Progenitor cell of endocrine pancreas (in vitro differentiated cells): ENCODE measurements around the gene FEM1A. TPM values are rescaled to one million over a fixed set of nuclear protein-coding genes. Genes with fewer than 3 reads are reported as not detected.

Experiments used
- DNase-seq: peaks from one replicate; pipeline ENCODE4 v3.0.0; 2021; ENCODE audit warnings: low spot score; ENCODE audit not compliant: unreplicated experiment
- H3K27ac Mint-ChIP-seq: 2 replicates; pipeline ENCODE4 v1.8.0; 2021; ENCODE audit warnings: mild to moderate bottlenecking, moderate library complexity, mixed read lengths
- H3K27me3 Mint-ChIP-seq: 2 replicates; pipeline ENCODE4 v1.8.0; 2021; ENCODE audit warnings: mixed read lengths
- H3K36me3 Mint-ChIP-seq: 2 replicates; pipeline ENCODE4 v1.8.0; 2022; ENCODE audit warnings: mixed read lengths; ENCODE audit not compliant: insufficient read depth
- H3K4me1 Mint-ChIP-seq: 2 replicates; pipeline ENCODE4 v1.8.0; 2021; ENCODE audit warnings: low read depth, mixed read lengths
- H3K4me3 Mint-ChIP-seq: 2 replicates; pipeline ENCODE4 v1.8.0; 2021; ENCODE audit warnings: low read depth, mild to moderate bottlenecking, moderate library complexity, mixed read lengths
- H3K9me3 Mint-ChIP-seq: 2 replicates; pipeline ENCODE4 v1.8.0; 2021; ENCODE audit warnings: low read depth, mixed read lengths
- CTCF ChIP-seq: fragments of 200-600 bp; sonication (generic); IDR thresholded peaks from one replicate; pipeline ENCODE4 v1.5.0; 2021; ENCODE audit warnings: antibody characterized with exemption, mild to moderate bottlenecking; ENCODE audit not compliant: unreplicated experiment
- total RNA-seq: library from RNA; stranded (reverse); gene quantifications from 2 replicates; pipeline ENCODE4 v1.2.1, GENCODE V29; 2021

The FEM1A gene
- total RNA-seq, 1 donor from 2014 or later = 13.0 TPM

DNA sequence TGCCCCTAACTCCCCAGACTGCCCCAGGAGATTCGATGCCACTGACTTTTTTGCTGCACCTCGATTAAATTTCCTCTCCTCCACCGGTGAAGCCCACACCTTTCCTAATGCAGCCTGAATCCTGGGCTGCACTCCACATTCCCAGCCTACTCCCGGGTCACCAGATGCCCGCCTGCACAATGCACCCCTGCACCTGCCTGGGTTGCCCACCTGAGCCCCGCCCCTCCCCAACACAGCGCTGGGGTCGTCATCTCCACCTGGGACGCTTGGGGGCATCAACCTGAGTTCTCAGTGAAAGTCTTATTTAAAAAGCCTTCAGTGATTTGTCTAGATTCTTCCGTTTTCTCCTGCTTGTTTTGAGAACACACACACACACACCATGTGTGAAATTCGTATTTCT, 43.3 kb upstream of the FEM1A start:
- Mint-ChIP-seq H3K27me3 (peaks cover 30% of the 10 kb centered on the region), H3K9me3 (no peaks in the 10 kb centered on the region), H3K36me3 (no peaks in the 10 kb centered on the region), H3K4me1 (peaks cover 2% of the 10 kb centered on the region), H3K27ac (no peak overlapping the region), H3K4me3 (no peak overlapping the region)
- DNase-seq = no peak
- TF ChIP-seq CTCF = no peak

DNA sequence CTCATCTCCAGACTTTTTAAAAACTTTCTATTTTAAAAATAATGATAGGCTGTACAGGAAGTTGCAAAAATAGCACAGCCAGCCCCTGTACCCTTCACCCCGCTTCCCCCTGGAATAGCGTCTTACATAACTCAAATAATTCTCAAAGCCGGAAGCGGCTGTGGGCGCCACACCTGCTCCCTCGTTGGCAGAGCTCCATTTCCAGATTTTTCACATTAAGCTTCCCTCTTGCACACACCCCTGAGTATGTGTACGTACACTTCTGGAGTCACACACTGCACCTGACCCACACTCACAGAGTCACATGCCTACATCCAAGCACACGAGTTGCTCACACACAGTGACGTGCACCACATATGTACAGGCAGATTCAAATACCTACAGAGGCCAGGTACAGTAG, 42.9 kb upstream of the FEM1A start:
- Mint-ChIP-seq H3K4me1 (no peaks in the 10 kb centered on the region), H3K9me3 (no peaks in the 10 kb centered on the region), H3K4me3 (no peak overlapping the region), H3K27me3 (peaks cover 27% of the 10 kb centered on the region), H3K36me3 (no peaks in the 10 kb centered on the region), H3K27ac (no peak overlapping the region)
- DNase-seq = no peak
- no peak for TF ChIP-seq CTCF

GRCh38 chr19:4749870-4750590, 41.5 kb upstream of the FEM1A start:
- DNase-seq = no peak
- H3K4me1 Mint-ChIP-seq = no peaks in the 10 kb centered on the region
- H3K4me3 Mint-ChIP-seq = no peak overlapping the region
- H3K27ac Mint-ChIP-seq = no peak overlapping the region
- H3K27me3 Mint-ChIP-seq = peaks cover 24% of the 10 kb centered on the region
- no peak for TF ChIP-seq CTCF
- no peaks in the 10 kb centered on the region for H3K9me3 Mint-ChIP-seq
- no peaks in the 10 kb centered on the region for H3K36me3 Mint-ChIP-seq

DNA sequence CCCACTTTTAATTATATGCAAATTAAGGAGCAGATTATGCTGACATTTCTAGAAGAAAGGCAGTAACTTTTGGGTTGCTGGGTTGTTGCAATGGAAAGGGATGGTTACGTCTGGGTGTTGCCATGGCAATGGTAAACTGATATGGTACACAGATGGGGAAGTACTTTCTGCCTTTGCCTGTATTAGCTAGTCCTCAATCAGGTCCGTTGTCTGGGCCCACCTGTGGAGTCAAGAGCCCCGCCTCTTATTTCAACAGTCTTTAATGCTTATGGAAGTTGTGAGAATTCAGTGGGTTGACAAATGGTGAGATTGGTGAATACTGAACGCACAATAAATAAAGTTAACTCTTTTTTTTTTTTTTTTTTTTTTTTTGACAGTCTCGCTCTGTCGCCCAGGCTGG, 37.3 kb upstream of the FEM1A start:
- Mint-ChIP-seq H3K4me3 (no peak overlapping the region), H3K27me3 (peaks cover 4% of the 10 kb centered on the region)
- DNase-seq = no peak

GRCh38 chr19:4755459-4755858, 36.1 kb upstream of the FEM1A start:
- Mint-ChIP-seq H3K4me3 (no peak overlapping the region), H3K36me3 (no peaks in the 10 kb centered on the region), H3K9me3 (no peaks in the 10 kb centered on the region), H3K27ac (no peak overlapping the region), H3K4me1 (peaks cover 4% of the 10 kb centered on the region), H3K27me3 (no peaks in the 10 kb centered on the region)
- no peak for DNase-seq
- no peak for TF ChIP-seq CTCF

More for the DNA sequence above, 37.3 kb upstream of the FEM1A start:
- Mint-ChIP-seq H3K9me3 (no peaks in the 10 kb centered on the region), H3K36me3 (no peaks in the 10 kb centered on the region), H3K4me1 (no peaks in the 10 kb centered on the region), H3K27ac (no peak overlapping the region)
- no peak for TF ChIP-seq CTCF
